SIG-M5 treated with dmso at 0.1 percent for 504 hours (cell line): ENCODE data around the gene MGMT.

Experiments used
- DNase-seq: peaks from one replicate; lab custom pipeline; 2025; ENCODE audit not compliant: unreplicated experiment; lab: John Stamatoyannopoulos, UW

The MGMT gene

DNA sequence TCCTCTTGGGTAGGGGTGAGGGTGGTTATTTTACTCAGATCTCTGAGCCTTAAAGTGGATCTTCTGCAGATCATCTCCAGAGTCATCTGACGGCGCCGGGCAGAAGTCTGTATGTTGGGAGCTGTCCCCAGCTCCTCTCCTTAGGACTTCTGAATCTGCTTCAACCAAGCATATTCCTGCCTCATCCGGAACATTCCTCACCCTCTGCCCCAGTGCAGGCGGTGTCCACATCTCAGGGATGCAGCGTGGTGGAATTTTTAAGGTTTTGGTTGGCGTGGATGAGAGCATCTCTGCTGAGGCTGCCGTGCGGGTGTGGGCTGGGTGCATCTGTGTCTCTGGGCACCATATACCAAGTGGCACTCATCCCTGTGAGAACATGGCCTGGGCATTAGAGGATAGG is 148.3 kb downstream of the MGMT start:
- DNase-seq, result no peak

DNA sequence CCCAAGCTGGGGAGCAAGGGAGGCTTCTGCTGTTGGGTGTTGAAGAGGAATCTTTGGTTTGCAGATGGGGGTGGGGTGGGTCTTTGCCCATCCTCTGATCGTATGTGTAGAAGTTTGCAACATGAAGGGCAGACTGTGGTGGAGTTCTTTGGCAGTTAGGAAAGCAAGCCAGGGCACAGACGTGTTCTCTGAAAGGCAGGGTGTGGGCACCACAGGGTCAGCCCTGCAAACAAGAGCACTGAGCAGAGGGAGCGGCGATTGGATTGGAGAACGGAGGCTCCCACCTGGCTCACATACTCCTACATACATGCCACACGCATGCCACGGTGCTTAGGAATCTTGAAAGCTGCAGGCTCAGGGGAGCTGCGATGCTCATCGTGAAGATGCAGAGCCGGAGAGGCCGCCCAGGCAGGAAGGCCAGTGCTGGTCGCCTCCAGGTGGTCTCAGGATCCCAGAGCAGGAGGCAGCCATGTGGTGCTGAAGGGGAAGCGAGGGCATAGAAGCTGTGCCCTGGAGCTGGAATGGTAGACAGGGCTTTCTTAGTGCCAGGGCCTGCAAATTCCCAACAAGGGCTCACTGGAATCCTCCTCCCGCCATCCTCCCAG is 149.0 kb downstream of the MGMT start:
- DNase-seq, result no peak

GRCh38 chr10:129617768-129618167 is 150.7 kb downstream of the MGMT start:
- DNase-seq, result no peak

GRCh38 chr10:129621062-129621461 is 154.0 kb downstream of the MGMT start:
- DNase-seq, result no peak

GRCh38 chr10:129621693-129622092 is 154.7 kb downstream of the MGMT start:
- DNase-seq, result no peak

DNA sequence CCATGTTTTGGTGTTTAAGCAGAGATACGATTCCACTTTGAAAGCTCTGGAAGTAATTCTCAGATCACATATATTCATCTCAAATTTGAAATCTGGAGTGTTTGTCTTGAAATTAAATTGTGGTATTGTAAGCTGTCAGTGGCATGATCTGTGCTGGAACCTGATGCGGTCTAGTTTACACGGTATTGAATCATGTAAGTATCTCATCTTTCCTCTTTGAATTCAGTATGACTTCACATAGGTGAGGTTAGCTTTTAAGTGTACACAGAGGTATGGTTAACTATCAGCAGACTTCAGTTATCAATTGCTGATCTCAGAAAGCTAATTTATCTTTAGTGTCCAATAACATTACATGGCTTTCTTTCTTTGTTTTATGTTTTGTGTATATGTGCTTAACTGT is 155.2 kb downstream of the MGMT start:
- no peak for DNase-seq

DNA sequence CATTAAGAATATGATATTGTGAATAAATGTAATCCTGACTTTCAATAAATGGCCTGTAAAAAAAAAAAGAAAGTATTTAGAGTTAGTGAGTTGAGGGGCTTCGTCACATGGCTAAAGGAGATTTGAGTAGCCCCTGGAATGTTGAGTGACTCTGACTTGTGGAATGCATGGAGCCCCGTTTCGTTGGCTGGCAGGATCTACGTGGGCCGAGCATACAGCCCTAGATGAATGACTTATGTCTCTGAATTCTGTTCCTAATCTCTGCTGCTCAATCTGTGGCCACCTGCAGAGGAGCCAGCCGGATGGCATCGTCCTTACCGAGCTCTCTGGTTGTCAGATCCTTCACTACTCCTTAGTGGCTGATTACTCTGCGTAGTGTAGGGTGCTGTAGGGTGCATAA is 155.7 kb downstream of the MGMT start:
- DNase-seq, result no peak

- no peak for DNase-seq
Measured at GRCh38 chr10:129624526-129624925, 157.5 kb downstream of the MGMT start.

DNA sequence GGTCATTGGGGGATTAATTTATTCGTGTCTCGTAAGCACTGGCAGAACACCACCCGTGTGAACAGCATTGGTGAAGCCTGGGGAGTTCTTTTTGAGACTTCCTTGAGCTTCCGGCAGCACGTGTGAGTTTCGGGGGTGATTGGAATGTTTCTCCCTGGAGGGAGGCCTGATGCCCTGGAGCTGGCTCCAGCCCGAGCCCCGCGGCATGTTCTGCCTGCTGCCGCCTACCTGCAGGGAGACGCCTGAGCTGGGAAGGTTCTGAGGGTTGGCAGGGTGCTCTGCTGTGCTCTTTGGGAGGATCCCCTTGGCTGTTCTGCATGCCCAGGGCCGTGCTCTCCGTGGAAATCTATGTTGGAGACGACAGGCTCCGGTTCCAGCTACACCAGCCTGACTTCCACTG is 159.3 kb downstream of the MGMT start:
- DNase-seq, result no peak

- DNase-seq, result no peak
Measured at GRCh38 chr10:129626796-129627435, 159.9 kb downstream of the MGMT start.

- DNase-seq, result no peak
Measured at GRCh38 chr10:129627442-129627841, 160.4 kb downstream of the MGMT start.

- DNase-seq, result no peak
Measured at GRCh38 chr10:129628823-129629222, 161.8 kb downstream of the MGMT start.

GRCh38 chr10:129629911-129630310 is 162.9 kb downstream of the MGMT start:
- no peak for DNase-seq

GRCh38 chr10:129631006-129631405 is 164.0 kb downstream of the MGMT start:
- DNase-seq, result no peak

GRCh38 chr10:129631870-129632623 is 165.0 kb downstream of the MGMT start:
- DNase-seq, result no peak

- DNase-seq, result no peak
Measured at GRCh38 chr10:129637010-129637409, 170.0 kb downstream of the MGMT start.

DNA sequence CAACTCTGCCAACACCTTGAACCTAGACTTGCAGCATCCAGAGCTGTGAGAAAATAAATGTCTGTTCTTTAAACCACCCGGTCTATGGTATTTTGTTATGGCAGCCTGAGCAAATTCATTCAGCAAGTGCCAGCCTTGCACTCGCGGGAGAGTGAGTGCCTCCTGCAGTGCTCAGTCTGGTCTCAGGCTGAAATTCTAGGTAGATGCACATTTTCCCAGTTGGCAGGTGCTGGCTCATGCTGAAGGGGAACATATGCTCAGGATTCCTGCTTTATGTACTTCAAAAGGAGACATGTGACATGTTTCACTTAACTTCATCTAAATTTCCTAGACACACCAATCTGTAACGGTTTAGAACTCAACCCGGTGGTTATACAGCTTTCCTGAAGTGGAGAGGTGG is 170.8 kb downstream of the MGMT start:
- DNase-seq, result no peak

DNA sequence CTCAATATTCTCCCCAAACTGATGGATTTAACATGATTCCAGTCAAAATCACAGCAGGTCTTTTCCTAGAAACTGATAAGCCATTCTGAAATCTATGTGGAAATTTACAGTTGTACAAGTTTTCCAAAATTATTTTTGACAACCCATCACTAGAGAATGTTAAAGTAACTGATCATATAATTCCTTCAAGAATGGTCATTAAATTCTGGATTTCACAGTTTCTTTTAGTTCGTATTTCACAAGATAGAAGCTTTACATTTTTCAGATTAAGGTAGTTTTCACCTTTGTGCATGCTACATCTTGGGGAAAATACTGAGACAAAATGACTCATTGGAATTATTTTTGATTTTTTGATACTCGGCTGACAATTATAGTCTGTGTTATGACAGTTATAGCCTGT is 174.3 kb downstream of the MGMT start:
- DNase-seq, result no peak

- no peak for DNase-seq
Measured at GRCh38 chr10:129641982-129642381, 174.9 kb downstream of the MGMT start.

- no peak for DNase-seq
Measured at GRCh38 chr10:129642427-129642826, 175.4 kb downstream of the MGMT start.

DNA sequence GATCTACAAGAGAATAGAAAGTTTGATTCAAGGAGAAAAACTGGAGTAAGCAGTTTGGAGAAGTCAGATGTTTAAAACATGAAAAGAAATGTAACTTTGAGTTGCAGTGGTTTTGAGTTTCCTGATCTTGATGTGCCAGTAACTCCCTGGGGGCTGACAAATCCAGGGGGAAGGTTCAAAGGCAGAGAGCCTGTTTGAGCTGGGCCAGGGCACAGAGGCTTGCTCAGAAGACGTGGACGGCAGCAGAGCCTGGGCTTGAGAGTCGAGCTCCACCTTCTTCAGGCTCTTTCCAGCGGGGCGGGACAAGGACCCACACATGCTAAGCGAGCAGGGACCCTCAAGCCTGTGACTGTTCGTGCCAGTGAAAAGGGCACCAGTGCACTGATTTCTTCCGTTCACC is 176.2 kb downstream of the MGMT start:
- no peak for DNase-seq

DNA sequence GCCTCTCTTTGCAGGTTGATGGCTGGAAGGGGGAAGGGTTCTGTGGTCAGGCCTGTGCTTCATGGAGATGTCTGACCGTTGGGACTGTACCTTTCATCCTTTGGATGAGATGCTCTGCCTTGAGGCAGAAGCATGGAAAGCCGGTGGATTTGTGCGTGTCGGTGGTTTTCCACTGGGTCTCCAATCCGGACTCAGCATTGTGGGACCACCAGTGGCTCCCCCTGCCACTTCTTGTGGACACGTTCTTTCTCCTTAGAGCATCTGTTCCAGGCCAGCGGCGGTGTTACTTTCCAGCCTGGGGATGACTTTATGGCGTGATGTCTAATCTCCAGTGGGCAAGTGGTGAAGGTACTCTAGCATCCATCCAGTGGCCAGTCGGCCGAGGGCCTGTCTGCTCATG is 178.4 kb downstream of the MGMT start:
- no peak for DNase-seq
